Fibroblast of skin of back (primary cell): ENCODE data around the gene KIF16B.

Experiments
- DNase-seq: peaks from one replicate; pipeline ENCODE4 v3.0.0-alpha.2; 2013

Gene KIF16B

DNA sequence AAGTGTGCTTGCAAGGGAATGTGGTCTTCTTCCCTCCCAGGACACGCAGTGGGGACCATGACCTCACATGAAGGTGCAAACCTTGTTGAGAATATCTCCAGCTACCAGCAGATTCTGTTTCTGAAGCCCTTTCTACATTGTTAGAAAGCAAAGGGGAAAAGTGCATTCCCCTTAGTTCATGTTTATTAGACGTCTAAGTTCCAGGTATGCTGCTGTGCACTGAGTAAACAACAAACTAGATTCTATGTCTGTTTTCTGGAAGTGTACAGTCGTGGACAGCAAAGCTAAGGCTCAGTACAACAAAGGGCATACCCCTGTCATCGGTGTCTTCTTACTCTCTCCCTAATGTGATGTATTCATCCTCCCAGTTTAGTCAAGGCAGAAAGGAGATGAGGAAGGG, 178.5 kb downstream of the KIF16B start:
- no peak for DNase-seq

DNA sequence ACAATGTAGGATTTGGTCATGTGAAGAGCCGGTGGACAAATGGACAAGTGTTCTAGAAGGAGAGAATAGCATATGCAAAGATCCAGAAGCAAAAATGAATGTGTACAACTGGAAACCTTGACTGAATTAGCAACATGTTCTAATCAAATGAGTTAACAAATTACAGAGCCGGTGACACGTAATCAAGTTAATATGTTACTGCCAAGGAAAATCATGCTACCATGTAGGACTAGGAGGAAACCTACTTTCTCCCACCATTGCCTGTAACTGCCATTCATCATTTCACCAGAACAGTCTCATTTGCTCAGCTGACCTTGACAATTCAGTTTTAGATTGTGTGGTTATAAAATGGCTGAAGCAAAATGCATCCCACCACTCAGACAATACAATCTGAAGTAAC, 179.4 kb downstream of the KIF16B start:
- DNase-seq: no peak

DNA sequence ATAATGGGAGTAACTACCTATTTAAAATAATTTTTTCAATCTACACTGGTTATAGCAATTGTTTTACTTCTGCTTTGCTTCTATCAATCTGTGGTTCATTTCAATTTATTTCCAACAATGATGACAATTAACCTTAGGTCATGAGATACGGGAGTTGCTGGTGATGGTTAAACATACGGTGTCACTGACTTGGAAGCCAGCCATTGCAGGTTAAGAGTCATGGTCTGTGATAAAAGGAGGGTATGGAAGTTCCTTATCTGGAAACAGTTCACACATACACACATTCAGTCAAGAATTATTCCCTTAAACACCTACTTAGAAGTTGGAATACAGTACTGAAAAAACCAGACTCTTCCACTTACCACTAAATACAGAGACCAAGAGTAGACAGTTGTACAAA, 180.0 kb downstream of the KIF16B start:
- no peak for DNase-seq

DNA sequence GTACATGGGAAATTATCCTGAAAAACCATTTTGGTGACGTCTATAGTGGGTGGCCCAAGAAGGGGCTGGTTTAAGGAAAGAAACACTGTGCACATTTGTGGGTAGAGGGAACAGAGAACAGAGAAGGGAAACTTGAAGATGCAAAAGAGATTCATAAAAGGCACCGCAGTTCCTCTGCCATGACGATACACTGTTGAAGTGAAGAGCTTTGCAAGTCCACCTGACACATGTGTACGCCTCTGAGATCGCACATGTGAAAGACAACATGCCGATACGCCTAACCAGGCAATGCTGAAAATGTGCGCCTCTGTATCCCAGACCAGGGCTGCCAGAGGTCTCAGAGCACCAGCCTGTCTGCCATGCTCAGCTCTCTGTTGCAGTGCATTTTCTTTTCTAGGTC, 180.9 kb downstream of the KIF16B start:
- no peak for DNase-seq

DNA sequence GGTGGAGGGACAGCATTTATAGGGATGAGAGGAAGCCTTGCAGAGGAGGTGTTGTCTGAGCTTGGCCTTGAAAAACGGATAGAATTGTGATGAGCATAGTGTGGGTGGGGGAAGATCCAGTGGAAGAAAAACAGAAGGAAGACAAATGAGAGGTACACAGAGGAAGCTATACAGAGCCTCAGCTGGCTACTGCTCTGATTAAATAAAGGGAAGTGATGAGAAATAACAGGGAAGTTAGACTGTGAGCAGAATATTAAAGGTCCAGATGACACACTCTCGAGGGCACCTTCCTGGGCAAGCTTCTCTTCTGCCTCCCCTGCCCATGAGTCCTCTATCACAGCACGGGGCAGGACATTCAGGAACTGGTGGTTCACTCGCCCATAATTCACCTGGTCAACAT, 182.3 kb downstream of the KIF16B start:
- DNase-seq: no peak

DNA sequence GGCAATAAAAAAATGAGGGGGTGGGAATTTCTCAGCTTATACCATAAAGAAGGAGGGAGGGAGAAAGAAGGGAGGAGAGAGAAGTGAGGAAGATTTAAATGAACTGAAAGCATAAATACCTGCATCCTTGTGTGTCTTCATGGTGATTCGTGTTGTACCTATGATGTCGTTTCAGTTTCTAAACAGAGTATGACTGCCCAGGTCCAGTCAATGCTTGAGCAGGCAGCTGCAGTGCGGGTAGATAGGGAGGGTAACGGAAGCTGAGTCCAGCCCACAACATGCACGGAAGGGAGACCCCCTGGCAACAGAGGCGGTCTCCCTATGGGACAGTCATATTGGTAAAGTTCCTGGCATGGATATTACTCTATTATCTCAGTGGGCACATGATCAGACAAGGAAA, 184.5 kb downstream of the KIF16B start:
- no peak for DNase-seq

DNA sequence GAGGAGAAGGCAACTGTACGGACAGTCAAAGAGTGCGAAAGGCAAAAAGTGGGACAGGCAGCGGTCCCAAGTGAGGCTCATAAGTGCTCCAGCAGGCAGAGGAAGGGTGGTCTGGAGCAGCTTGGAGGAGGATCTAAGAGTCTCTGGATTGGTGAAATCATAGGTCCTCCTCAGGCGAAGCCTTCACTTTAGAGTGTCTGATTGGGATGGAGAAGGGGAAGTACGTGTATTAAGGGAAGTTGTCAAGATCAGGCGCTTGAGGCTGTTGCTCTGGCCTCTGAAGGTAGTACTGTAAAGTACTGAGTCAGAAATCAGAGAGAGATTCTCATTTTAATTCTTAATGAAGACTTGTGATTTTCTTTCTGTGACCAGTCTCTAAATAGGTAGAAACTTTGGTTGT, 185.6 kb downstream of the KIF16B start:
- DNase-seq: no peak

DNA sequence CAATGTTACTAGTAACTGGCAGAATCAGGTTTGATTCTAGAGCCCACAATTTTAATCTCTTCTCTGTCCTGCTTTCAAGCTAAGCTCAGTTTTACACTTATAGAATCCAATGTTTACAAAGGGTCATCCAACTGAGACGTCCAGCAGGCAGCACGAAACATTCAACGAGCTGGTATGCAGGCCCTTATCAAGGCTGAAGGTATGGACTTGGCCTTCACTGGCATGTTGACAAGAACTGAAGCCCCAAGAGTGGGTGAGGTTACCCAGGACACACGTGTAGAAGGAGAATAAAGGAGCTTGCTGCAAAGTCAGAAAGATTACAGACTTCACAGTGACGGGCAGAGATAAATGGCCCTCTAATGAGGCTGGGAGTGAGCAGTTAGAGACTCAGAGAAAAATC, 187.4 kb downstream of the KIF16B start:
- DNase-seq: no peak

DNA sequence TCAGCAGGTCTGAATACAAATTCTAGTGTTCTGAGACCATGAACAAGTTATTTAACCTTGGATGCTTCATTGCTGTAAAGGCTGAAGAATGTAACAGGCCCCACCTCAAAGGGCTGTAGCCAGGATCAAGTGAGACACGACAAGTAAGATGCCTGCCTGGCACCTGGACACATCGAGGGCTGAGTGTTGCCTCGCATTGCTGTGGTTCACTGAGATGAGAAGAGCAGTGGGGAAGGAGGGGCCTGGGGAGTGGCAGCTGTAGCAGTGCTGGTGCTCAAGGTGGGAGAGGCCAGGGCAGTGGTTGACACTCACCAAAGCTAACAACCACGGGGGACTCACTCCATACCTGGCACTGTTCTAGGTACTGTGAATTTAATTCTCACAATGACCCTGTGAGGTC, 187.8 kb downstream of the KIF16B start:
- DNase-seq: no peak

DNA sequence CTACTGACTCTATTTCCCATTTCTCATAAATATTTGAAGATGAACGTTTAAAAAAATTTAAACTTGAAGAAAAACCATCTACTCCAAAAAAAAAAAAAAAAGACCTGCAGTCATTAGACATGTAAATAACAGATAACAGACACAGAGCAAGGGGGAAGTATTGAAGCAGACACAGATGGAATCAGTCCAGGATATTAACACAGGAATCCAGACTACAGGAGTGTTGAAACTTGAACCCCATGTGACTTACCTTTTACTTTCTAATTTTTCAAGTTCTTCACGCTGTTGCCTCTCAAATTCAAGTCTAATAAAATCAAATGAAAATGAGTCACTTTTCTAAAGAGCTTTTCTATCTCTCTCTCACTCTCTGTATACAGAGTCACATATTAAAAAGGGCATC, 191.8 kb downstream of the KIF16B start:
- DNase-seq: no peak

DNA sequence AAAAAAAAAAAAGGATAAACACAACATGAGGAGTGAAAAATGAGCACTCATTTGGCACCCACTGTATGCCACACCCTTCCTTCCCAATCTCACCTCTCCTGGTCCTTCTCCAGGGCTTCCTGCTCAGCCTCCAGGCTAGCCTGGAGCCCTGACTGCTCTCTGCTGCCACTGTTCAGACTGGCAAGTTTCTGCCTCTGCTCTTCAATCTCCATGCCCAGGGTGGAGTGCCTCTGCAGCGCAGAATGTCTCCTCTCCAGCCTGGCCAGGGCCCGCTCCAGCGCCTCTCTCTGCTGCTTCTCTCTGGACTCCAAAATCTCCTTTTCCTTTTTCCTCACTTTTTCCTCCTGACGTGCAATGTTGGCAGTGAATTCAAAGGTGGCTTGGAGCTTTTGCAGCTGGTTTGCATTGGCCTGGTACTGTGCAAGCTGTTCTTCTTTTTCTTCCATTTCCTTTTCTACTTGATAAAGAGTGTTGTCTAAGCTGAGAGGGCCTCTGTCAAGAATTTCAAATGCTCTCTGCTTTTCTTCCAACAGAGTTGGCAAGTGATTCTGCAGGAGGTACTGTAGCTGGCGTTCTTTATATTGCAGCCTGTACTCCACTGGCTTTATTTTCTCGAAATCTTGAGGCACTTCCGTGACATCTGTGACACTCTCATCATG, 194.4 kb downstream of the KIF16B start:
- no peak for DNase-seq

DNA sequence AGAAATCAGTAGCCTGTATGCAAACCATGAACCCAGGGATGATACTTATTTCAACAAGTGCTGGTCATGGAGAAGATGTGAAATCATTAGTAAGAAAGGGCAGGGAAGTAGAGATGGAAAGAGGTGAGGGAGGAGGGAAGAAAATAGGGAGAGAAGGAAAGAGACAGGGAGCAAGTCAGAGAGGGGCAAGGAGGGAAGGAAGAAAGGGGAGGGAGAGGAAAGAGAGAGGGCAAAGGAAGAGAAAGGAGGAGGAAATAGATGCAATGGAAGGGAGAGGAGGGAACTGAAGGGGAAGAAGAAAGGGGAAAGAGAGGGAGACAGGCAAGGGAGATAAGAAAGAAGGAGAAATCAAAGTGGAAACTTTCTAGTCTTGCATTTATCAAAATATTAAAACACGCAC, 195.1 kb downstream of the KIF16B start:
- no peak for DNase-seq

DNA sequence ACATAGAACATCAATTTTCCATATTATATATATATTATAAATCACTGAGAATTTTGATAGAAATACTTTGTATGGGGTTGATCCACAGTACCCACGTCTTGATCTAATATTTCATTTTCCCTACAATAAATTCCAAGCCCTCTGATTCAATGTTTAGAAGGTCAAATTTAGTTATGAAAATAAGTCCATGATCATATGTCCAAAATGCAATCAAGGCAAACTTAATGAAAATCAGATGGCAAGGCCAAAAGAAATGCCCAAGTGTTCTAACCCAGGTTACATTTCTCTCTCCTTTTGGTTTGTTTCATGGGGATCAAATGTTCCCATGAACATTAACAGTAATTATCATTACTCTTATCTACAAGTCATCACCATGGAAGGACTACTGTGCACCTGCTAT, 203.8 kb downstream of the KIF16B start:
- DNase-seq: no peak

DNA sequence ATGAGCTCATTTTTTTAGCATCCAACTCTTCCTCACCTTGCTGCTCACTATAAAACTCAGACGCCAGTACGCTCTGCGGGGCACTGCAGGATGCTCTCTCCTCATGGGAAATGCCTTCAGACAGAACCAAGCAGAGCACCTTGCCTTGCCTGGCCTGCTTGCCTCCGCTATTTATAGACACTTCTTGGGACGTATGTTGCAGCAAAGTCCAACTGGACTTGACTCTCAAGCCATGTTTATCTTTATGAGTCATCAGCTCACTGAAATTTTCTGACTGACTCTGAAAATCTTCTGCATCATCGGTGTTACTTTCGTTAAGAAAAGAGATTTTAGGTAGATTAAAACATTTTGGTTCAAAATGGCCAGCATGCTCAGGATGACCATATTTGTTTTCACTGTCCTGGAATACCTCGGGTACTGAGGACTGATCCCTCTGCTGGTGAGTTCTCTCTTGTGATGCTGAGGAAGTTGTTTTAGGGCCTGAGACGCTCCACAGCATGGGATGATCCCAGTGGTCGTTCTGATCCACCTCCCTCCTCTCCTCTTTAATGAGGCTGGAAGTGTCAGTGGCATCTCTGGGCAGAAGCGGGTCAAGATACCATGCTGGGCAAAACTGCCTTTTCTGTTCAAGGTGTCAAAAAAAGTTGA, 204.5 kb downstream of the KIF16B start:
- peak; percentile 52 for DNase-seq

DNA sequence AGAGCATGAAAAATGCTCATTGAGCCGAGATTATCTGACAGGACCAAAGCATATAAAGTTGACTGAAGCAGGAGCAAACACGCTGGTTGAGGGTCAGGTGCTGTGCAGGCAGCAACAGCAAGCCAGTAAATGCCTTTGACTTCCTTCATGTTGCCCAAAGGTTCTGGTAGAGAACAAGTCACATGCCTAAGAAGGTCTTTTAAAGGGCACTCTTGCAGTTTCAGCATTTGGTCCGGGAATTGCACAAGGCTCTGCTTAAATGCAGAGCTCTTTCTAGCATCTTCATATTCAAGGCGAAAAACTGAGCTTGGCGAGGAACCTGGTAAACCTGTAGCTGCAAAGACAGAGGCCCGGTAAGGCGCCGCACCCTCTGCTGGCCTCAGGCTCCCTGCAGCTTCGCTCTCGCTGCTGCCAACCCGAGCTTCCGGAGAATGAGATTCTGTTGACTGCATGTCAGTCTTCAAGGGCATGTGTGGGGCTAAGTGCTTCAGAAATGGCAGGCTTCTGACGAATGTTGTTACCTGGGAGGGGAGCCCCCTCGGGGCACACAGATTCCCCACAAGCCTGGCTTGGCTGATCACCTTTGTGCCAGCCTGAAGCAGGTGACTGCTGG, 205.2 kb downstream of the KIF16B start:
- DNase-seq: no peak

DNA sequence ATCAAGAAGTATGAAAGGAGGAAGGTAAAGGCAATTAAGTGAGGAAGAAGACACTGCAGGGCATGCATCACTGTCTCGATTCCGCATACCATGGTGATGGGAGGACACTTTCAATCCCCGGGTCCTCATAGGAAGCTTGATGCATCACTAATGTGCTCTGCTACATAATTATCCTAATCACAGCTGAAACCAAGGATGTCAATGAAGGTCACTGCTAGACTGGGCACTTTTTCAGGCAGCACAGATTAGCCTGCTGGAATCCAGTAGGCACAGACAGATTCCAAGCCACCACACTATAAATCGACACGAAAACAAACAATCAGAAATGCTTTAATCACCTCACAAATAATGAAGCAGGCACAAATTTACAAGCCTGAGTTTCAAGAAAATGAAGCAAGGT, 206.7 kb downstream of the KIF16B start:
- no peak for DNase-seq

DNA sequence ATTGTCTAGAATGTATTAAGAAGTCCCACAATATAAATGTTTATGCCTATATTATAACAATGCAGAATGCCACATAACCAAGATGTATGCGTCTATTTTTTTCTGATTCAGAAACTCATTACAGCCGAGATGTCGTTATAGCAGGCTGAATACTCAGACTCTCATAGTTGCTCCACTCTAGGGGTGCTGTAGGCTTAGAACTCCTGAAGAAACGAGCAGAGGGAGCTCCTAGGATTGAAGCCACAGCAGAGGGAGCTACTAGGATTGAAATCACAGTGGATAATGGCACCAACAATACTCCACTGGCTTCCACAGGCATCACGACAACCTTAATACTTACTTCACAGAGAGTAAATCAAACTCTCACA, 208.9 kb downstream of the KIF16B start:
- DNase-seq: no peak

DNA sequence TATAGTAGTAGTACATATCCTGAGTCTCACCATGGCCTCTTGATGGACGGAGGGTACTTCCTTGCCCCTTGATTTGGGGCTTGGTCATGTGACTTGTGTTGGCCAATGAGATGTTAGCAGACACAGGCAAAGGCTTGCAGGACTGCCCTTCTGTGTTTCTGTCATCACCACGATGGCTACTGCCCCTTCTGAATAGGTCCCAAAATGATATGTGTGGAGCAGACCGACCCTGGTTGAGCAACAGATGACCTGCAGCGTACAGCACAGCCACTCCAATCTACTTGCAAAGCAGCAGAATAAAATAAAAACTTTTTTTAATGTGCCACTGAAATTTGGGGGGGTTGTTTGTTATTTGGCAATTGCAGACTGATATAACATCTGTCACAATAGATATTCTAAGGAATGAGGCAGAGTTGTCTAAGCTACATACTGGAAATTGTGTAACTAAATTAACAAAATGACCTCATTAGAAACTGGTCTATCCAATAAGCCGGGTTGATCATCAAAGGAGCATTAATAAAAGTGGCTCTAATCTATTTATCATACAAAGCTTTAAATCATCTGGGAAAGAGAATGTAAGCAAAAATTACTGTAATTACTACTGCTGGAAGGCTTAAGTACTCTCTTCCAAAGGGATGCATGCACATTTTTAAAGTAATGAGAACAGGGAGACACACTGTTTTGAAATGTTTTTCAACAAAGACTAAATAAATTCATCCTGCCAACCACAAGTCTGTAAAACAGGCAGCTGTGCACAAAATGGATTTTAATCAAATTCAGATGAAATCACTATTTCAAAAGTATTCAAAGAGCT, 209.5 kb downstream of the KIF16B start:
- DNase-seq: no peak

DNA sequence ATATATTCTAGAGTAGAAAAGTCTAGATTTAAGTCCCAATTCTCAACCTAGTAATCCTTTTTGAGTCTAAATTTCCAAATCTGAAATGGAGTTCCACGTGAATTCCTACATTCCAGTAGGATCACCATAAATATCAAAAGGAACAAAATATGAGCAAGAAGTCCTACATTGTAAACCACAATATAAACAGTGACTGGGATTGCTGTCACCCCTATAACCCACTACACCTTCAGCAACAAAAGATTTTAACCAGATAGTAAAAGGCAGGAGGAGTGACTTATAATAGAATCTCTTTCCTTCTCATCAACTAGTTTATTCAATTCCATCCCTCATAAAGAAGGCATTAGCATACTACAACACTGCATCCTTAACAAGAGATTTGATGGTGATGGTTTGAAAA, 210.6 kb downstream of the KIF16B start:
- no peak for DNase-seq

DNA sequence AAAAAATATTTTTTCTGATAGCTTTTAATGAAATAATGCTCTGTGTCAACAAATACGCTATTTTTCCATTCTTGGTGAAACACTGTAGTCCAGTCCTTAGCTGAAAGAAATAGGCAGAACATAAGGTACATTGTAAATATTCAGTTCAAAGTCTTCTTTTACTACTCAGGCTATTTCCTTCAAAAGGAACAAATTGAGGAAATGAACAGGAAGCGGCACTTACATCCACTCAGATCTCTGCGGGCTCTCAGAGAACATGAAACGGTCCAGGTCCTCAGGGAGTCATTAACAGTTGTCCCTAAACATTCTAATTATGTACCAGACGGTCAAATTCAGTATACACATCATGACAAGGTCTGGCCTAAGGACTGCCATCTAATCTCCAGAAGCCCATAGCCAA, 212.6 kb downstream of the KIF16B start:
- no peak for DNase-seq

DNA sequence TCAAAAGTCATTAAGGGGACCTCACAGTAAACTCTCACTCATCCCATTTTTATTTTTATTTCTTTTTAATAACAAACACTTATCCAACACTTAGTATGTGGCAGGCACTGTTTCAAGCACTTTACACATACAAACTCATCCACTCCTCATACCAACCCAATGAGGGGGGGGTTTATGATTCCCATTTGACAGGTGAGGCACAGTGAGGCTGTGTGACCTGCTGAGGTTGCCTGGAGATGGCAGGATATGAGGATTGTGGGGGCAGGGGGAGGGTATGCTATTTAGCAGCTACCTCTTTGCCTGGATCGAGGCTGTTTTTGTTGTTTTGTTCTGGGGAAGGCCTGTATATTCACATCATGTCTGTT, 219.8 kb downstream of the KIF16B start:
- DNase-seq: no peak

DNA sequence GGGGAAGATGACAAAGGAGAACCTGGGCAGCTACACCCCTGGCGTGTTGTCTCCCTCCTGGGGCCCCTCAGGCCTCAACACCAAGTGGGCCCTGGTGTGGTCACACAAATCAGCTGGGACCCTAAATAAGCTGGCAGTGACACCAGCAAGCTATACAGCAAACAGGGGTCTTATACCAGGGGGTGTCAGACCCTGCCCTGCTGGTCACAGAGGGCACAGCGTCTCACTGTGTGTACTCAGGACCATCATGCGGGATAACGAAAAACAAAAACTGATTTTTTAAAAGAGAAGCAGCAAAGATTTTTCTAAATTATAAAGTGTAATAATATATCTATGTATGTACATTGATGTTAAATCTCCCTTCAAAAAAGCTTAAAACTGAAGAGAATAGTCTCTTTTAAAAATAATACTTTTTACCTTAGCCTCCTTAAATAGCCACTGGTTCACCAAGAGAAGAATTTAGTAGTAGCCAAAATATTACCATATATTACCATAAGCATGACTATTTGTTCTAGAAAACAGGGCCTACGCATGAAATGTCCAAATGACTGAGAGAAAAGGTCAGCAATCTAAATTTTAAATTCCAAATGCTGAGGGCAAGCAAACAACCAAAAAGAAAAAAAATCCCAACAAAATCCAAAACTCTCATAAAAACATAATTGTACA, 220.4 kb downstream of the KIF16B start:
- DNase-seq: no peak

DNA sequence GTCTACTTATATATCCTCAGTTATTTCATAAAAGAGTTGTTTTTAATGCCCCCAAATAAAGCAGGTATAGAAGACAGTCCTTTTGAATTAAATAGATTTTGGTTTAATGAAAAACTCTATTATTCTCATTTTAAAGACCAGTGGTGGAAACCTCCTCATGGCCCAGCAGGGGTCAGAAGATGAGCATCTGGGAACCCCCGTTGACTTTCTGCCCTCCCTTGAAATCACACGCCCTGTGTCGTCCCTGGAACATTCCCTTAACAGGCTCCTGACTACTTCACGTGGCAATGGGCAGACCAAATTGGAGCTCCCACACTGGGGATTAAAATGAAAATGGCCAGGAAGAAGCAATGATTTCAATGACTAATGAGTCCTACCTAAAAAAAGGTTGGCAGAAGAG, 220.9 kb downstream of the KIF16B start:
- no peak for DNase-seq
